Measurements from ENCODE around the gene SLC30A3. TPM values are rescaled to one million over a fixed set of nuclear protein-coding genes. Genes with fewer than 3 reads are reported as not detected.
A peak's percentile ranks its signal among the peaks of the same experiment; 100 is the strongest.

The SLC30A3 gene
- total and polyA plus RNA-seq, 2 of the 4 experiments (the other 2 are of a cell fraction): 0.15 TPM; not detected in 1

GRCh38 chr2:27298391-27299080 is 35.7 kb upstream of the SLC30A3 start:
- Histone ChIP-seq H3K9me3 (ENCODE audit: control insufficient read depth, insufficient read depth, low read length) (no peaks in the 10 kb centered on the region), H3K27me3 (ENCODE audit: control insufficient read depth, insufficient read depth, low read length) (peaks cover 8% of the 10 kb centered on the region), H4K20me1 (ENCODE audit: insufficient read depth, low read length) (no peaks in the 10 kb centered on the region; the same call in 1 of the 2 replicates), H2AK5ac (ENCODE audit: low read depth, low read length) (no peak overlapping the region), H2AK9ac (replicated peaks; ENCODE audit: low read depth, low read length, poor library complexity) (no peak overlapping the region), H3K14ac (replicated peaks; ENCODE audit: low read depth, low read length) (no peak overlapping the region), H3K18ac (ENCODE audit: low read depth, low read length) (no peak overlapping the region), H4K8ac (ENCODE audit: low read depth in 2 of 2, low read length in 2 of 2) (no peak overlapping the region), H2BK120ac (ENCODE audit: low read depth, low read length) (no peak overlapping the region), H3K79me1 (ENCODE audit: low read depth in 1 of 2, low read length in 2 of 2) (no peaks in the 10 kb centered on the region), H3K27ac (ENCODE audit: insufficient read depth, low read length) (no peak overlapping the region), H3K56ac (ENCODE audit: extremely low read depth, insufficient read depth, low read length) (no peak overlapping the region), H2BK15ac (ENCODE audit: low read depth, low read length) (no peak overlapping the region), H3K4me2 (ENCODE audit: low read depth, low read length) (no peak overlapping the region), H2AFZ (replicated peaks; ENCODE audit: low read length, poor library complexity) (peak overlapping the region; percentile 5), H3K9ac (ENCODE audit: low read depth, low read length) (no peak overlapping the region), H4K91ac (ENCODE audit: insufficient read depth, low read depth, low read length) (no peak overlapping the region), H3K36me3 (ENCODE audit: control insufficient read depth, insufficient read depth, low read length) (no peaks in the 10 kb centered on the region), H2BK20ac (ENCODE audit: low read depth, low read length) (no peak overlapping the region), H3K4ac (ENCODE audit: low read depth, low read length) (no peak overlapping the region), H2BK5ac (ENCODE audit: low read depth, low read length, poor library complexity, severe bottlenecking) (no peak overlapping the region), H3K4me1 (ENCODE audit: control insufficient read depth, insufficient read depth, low read length) (peaks cover 5% of the 10 kb centered on the region), H3K4me3 (ENCODE audit: insufficient read depth, low read depth, low read length) (no peak overlapping the region), H3K23ac (ENCODE audit: low read depth, low read length) (no peak overlapping the region), H3K9me1 (ENCODE audit: insufficient read depth, low read length) (peaks cover 9% of the 10 kb centered on the region), H4K5ac (ENCODE audit: low read depth, low read length) (no peak overlapping the region)
- no TSS peak for BruUV-seq (replicated peaks)
- ChIA-PET CTCF (interaction anchor here (0.6 to 0.7 kb wide), 2 partner anchors 104 to 212 kb away, joined by 3 to 4 read pairs; partner anchors contain the start of gene KHK), POLR2A (ENCODE audit: unreplicated experiment) (no interaction called here)
- intact Hi-C loops (cut with micrococcal nuclease) (no loop called here), dilution Hi-C loops (cut with HindIII; ENCODE audit: low sequenced_read_pairs, unreplicated experiment) (no loop called here), in situ Hi-C loops (cut with MboI; ENCODE audit: low sequenced_read_pairs) (no loop called here)
- 76% methylated on average over 12 of the region's 18 CpGs; no CpG with 5 or more reads in 1 of the 2 experiments for whole genome bisulfite sequencing, 2 experiments (ENCODE audit: extremely low coverage in 2 of 2, insufficient read length in 1 of 2)
- no peak for DNase-seq
- peak; percentile 19; the same call in 1 of the 2 replicates for ATAC-seq (ENCODE audit: low read depth)
- TF ChIP-seq, protein P1, sequence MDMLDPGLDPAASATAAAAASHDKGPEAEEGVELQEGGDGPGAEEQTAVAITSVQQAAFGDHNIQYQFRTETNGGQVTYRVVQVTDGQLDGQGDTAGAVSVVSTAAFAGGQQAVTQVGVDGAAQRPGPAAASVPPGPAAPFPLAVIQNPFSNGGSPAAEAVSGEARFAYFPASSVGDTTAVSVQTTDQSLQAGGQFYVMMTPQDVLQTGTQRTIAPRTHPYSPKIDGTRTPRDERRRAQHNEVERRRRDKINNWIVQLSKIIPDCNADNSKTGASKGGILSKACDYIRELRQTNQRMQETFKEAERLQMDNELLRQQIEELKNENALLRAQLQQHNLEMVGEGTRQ (IDR thresholded peaks at IDR 0.05; ENCODE audit: low read depth, low read length): no peak
- TF ChIP-seq FOS (IDR thresholded peaks at IDR 0.05; ENCODE audit: low read depth, low read length) (no peak), MAZ (IDR thresholded peaks at IDR 0.05; ENCODE audit: borderline replicate concordance, low read depth, low read length) (no peak), POLR2A (IDR thresholded peaks at IDR 0.05; ENCODE audit: low read depth, low read length) (no peak), CHD1 (IDR thresholded peaks at IDR 0.05; ENCODE audit: low read depth, low read length) (no peak), BHLHE40 (IDR thresholded peaks at IDR 0.05; ENCODE audit: low read depth, low read length) (no peak), MXI1 (IDR thresholded peaks at IDR 0.05; ENCODE audit: borderline replicate concordance, low read depth, low read length) (no peak), NFE2L2 (IDR thresholded peaks at IDR 0.05; ENCODE audit: low read depth, low read length) (no peak)
- TF ChIP-seq, protein P2, sequence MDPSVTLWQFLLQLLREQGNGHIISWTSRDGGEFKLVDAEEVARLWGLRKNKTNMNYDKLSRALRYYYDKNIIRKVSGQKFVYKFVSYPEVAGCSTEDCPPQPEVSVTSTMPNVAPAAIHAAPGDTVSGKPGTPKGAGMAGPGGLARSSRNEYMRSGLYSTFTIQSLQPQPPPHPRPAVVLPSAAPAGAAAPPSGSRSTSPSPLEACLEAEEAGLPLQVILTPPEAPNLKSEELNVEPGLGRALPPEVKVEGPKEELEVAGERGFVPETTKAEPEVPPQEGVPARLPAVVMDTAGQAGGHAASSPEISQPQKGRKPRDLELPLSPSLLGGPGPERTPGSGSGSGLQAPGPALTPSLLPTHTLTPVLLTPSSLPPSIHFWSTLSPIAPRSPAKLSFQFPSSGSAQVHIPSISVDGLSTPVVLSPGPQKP (IDR thresholded peaks at IDR 0.05; ENCODE audit: borderline replicate concordance, low read depth, low read length): no peak

Data from IMR-90 (cell line).